NCI-H1092 treated with DMSO at 0.1 percent for 48 hours (cell line): ENCODE measurements around the gene SPRYD4.
"Not testable (repeated sequence)": the region's sequence is repeated elsewhere in the genome, so short reads cannot be mapped to it uniquely, and the experiment has no call there.

Experiments
- DNase-seq: peaks from one replicate; lab custom pipeline; 2025; lab: John Stamatoyannopoulos, UW

Gene SPRYD4

DNA sequence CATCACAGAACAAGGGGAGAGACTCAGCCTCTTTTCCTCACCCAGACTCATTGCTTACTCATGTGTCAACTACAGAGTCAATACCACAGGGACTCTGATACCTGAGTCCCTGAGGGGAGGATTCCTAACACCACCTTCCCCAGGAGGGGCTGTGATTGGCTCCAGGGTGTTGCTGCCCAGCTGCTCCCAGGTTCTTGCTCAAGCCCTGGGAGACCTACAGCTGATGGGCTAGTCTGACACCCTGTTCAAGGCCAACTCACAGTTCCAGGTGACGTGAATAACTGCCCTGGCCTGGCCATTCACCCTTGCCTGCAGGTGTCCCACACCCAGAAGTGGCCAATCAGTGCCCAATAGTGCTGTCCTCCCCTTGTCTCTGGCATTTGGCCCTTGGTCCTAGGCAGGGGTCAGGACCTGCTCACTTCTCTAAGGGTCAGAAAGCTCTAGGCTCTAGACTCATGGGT lies 8.6 kb downstream of the SPRYD4 start:
- DNase-seq: no peak

DNA sequence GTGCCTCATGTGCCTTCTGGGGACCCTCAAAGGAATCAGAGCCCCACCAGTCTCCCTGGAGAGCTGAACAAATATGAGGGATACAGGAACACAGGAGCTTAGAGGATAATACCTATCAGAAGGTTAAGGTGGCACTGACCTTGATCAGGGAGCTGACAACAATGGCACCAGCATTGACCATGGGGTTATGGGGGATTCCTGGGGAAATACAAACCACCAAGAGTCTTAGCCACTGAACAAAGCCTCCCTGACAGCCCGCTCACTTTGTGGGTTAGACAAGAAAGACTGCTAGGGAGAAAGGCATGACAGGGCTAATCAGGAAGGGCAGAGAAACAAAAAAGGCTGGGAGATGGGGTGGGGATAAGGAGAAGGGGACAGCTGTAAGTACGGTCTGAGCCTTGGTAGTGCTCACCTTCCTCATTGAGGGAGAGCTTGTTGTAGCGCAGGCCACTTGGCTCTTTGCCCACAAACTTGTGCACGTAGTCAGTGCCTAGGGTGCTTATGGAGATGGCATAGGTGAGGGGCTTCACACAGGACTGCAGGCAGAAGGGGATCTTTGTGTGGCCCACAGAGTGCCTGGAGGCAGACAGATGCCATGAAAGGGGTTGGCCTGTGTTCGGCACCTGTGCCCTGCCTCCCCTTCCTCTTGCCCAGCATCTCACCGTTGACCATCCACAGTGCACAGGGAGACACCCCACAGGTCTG lies 9.3 kb downstream of the SPRYD4 start:
- DNase-seq: no peak

DNA sequence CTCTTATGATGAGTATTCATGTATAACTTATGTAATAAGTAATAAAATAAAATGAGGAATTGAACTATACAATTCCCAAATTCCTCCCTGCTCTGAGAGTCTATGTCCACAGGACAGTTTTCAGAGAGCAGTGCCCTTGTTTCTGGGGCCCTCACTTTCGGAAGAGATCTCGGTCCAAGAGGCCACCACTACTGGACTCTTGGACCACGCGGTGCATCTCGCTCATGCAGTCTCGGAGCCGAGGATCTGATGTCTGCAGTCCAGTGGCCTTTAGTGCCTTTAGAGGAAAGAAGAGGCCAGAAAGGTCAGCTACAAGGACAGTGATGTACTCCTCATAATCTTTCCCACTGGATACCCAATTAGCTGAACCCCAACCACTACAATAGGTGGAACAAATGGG lies 11.2 kb downstream of the SPRYD4 start:
- DNase-seq: no peak

DNA sequence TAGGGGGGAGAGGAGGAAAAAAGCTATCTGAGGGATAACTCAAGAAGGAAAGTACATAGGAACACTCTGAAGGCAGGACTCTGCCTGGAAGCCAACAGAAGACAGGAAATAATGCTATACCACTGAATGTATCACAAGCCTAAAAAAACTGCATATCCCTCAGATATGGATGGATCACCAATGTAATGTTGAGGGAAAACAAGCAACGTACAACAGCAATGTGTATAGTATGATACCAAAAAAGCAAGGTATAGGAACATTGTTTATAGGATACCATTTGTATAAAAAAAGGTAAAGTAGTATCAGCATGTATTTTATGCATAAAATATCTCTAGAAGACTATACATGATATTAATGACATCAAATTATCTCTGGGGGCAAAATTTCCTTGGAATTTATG lies 16.2 kb downstream of the SPRYD4 start:
- DNase-seq: no peak

DNA sequence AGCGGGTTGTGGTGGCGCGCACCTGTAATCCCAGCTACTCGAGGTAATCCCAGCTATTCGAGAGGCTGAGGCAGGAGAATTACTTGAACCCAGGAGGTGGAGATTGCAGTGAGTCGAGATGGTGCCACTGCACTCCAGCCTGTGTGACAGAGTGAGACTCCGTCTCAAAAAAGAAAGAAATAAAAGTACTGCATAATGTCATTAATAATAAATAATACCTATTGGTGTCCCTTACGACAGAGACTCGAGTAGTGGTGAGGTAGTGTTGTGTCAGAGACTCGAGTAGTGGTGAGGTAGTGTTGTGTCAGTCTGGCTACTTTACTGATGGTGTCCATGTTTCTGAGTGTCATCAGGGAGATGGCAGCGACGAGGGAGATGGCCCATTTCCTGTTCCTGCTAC lies 18.3 kb downstream of the SPRYD4 start:
- DNase-seq: no peak

DNA sequence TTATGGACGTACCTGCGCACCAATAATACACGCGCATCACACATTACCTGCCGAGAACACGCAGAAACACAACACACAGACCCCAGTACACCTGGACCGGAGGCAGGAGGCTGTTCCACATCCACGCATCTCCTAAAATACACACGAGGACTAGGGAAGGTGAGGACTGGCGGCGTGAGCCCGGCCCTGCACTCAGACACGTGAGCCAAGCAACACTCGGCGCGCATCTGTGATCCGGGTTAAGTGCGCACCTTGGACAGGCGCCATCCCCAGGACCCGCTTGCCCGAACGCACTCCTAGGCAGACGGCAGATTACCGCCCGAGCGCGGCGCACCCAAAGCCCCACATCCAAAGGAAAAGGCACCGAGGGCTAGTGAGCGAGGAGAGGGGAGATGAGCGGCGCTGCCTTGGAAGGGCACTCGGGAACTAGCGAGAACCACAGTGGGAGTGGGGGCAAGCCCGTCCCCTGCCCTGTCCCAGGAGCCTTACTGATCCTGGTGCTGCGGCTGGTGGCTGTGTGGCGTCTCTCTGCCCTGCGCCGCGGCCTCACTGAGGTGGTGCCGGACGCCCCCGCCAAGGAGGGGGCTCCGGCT lies 19.2 kb downstream of the SPRYD4 start:
- peak; percentile 30 for DNase-seq

DNA sequence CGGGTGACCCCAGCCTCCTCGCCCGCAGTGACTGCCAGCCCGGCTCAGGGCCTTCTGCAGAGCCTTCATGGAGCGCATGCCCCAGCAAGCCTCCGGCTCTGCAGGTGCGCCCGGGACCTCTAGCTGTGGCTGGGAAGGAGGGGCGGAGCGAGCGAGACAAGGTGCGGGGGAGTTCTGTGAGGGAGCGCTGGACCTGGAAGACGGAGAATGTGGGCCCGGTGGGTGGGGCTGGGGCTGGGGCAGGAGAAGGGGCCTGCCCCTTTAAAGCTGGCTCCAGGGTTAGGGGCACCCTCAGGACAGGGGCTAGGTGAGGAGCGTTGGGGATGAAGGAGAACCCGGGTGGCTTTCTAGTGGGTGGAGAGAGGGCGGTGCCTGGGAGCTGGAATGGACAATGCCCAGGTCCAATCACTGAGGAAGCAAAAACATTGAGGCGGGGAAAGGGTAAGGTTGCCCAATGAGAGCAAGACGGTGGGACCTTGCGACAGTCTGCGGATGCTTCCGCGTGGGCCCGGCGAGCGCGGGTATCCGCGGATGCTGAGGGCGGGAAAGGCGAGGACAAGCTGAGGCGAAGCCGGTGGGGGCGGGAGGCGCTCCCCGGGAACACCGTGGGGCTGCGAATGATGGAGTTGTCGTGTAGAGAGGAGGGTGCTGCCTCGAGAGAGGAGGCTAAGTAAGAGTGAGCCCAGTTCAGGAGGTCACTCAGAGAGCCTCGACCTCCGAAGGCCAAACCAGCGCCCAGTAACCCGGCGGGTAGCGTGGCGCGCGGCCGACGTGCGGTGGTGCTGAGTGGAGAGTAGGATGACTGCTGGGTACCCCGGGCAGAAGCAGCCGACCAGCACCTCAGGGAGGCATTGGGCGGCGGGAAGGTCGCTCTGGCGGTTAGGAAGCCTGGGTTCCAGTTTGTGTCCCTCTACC lies 19.9 kb downstream of the SPRYD4 start, which contains the start of gene GLS2:
TSS of gene GLS2 (minus strand) at position 121 of the 915 bp plus-strand sequence. CDS start at position 78, 43 bp downstream.
- peak; percentile 38 for DNase-seq

DNA sequence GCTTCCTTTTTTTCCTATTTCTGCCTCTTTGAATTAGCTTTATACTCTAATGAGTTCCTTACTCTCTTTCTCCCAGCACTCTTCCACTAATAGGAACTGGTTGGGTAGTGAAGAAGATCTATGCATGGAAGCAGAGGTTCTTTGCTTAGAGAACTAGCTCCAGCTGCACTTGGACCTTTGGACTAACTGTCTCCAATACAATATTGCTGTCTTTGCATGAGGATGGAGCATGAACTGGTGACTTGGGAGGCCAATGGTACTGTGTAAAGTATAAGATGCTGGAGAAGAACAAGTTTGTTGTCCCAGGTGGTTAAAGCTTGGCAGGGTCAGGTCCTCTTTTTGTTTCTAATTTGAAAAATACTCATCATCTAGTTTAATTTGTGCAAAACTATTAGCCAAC lies 22.0 kb downstream of the SPRYD4 start:
- no peak for DNase-seq

DNA sequence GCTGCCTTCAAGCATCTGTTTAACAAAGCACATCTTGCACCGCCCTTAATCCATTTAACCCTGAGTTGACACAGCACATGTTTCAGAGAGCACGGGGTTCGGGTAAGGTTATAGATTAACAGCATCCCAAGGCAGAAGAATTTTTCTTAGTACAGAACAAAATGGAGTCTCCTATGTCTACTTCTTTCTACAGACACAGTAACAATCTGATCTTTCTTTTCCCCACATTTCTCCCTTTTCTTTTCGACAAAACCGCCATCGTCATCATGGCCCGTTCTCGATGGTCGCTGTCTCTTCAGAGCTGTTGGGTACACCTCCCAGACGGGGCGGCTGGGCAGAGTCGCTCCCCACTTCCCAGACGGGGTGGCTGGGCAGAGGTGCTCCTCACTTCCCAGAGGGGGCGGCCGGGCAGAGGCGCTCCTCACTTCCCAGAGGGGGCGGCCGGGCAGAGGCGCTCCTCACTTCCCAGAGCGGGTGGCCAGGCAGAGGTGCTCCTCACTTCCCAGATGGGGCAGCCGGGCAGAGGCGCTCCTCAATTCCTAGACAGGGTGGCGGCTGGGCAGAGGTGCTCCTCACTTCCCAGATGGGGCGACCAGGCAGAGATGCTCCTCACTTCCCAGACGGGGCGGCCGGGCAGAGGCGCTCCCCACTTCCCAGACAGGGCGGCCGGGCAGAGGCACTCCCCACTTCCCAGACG lies 25.2 kb downstream of the SPRYD4 start:
- not testable (repeated sequence) for DNase-seq

DNA sequence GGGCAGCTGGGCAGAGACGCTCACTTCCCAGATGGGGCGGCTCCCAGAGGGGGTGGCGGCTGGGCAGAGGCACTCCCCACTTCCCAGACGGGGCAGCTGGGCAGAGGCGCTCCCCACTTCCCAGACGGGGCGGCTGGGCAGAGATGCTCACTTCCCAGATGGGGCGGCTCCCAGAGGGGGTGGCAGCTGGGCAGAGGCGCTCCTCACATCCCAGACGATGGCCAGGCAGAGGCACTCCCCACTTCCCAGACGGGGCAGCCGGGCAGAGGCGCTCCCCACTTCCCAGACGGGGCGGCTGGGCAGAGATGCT lies 25.7 kb downstream of the SPRYD4 start:
- DNase-seq: not testable (repeated sequence)

DNA sequence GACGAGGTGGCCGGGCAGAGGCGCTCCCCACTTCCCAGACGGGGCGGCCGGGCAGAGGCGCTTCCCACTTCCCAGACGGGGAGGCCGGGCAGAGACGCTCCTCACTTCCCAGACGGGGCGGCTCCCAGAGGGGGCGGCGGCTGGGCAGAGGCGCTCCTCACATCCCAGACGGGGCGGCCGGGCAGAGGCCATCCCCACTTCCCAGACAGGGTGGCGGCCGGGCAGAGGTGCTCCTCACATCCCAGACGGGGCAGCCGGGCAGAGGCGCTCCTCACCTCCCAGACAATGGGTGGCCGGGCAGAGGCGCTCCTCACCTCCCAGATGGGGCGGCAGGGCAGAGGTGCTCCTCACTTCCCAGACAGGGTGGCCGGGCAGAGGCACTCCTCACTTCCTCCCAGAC lies 26.1 kb downstream of the SPRYD4 start:
- DNase-seq: not testable (repeated sequence)

DNA sequence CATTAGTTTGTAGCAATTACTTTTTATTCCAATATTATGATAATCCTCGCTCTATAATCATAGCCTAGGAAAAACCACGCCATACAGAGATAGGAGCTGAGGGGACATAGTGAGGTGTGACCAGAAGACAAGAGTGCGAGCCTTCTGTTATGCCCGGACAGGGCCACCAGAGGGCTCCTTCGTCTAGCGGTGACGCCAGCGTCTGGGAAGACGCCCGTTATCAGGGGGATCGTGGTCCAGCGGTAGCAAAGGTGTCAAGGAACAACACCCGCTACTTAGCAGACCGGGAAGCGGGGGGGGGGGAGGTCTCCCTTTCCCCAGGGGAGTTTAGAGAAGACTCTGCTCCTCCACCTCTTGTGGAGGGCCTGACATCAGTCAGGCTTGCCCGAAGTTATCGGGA lies 28.3 kb downstream of the SPRYD4 start:
- not testable (repeated sequence) for DNase-seq

DNA sequence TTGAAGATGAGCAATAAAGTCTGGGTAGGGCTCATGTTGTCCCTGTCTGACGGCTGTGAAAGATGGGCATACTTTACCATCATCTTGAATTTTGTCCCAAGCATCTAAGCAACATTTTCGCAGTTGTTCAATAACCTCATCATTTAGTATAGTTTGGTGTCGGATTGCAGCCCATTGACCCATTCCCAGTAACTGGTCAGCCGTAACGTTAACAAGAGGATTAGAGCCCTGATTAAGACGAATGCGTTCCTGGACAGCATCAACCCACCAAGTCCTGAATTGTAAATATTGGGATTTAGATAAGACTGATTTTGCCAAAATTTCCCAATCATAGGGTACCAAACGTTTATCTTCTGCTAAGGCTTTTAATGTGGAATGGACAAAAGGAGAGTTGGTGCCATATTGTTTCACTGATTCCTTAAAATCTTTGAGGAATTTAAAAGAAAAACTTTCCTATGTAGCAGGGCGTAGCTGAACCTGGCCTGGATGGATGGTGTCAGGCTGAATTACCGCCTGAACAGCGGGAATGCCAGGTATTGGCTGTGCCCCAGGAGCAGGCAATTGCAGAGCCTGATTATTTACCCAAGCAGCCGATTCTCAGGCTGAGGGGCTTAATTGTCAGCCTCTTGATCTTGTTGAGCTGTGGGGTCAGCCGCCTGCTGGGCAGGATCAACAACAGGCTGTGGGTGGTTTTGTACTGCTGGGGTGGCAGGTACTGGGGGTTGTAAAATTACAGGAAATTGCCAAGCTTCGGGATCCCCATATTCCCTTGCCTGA lies 29.9 kb downstream of the SPRYD4 start:
- DNase-seq: peak; percentile 59

DNA sequence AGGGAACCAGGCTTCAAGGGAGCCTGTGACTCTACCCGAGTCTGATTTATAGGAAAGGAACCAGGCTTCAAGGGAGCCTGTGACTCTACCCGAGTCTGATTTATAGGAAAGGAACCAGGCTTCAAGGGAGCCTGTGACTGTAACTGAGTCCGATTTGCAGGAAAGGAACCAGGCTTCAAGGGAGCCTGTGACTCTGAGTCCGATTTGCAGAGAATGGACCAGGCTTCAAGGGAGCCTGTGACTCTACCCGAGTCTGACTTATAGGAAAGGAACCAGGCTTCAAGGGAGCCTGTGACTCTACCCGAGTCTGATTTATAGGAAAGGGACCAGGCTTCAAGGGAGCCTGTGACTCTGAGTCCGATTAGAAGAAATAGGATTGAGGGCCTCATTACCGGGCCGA lies 31.1 kb downstream of the SPRYD4 start:
- not testable (repeated sequence) for DNase-seq

DNA sequence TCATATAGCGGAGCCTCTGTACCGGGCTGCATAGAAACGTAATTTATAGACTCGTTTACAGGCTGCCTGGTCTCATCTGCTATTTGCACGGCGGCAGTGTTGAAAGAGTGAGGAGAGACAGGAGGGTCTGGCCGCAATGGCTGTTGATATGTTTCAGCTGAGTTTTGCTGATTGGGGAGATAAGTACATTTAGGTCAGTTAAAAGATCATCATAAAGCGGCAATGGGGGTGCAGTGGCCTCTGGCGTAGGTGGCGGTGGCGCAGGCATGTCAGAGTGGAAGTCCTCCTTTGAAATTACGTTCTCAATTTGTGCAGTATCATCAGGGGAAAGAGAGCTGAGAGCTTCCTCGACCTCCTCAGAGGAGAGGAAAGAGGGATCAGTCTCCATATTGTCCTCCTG lies 31.5 kb downstream of the SPRYD4 start:
- DNase-seq: not testable (repeated sequence)

DNA sequence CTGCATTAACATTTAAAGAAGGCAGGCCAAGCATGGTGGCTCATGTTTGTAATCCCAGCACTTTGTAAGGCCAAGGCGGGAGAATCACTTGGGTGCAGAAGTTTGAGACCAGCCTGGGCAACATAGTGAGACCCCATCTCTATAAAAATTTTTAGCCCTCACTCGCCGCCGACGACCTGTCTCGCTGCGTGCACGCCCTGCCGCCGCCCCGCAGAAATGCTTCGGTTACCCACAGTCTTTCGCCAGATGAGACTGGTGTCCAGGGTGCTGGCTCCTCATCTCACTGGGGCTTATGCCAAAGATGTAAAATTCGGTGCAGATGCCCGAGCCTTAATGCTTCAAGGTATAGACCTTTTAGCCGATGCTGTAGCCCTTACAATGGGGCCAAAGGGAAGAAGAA lies 42.4 kb downstream of the SPRYD4 start:
- DNase-seq: no peak

DNA sequence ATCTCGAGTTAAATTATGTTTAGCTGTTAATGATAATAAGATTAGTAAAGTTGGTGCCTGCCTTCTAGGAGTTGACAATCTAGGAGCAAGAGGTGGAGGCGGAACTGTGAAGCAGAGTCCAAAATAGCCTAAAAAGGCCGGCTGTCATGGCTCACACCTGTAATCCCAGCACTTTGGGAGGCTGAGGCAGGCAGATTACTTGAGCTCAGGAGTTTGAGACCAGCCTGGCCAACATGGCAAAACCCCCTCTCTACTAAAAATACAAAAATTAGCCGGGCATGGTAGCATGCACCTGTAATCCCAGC lies 45.6 kb downstream of the SPRYD4 start:
- DNase-seq: not testable (repeated sequence)

DNA sequence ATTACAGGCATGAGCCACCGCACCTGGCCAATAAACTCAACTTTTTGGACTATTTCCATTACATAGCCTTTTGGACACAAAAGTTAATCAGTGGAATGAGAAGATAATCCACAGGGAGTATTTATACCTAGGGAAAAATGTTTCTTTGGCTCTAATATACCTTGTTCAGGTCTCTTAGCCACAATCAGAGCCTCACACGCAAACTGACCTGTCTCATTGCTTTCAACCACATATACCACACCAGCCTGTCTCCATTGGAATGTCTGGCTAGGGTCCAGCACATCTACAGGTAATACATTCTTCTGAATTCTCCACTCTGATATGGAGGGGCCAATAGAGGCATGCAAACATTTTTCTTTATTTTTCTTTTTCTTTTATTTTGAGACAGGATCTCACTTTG lies 49.5 kb downstream of the SPRYD4 start:
- DNase-seq: no peak

DNA sequence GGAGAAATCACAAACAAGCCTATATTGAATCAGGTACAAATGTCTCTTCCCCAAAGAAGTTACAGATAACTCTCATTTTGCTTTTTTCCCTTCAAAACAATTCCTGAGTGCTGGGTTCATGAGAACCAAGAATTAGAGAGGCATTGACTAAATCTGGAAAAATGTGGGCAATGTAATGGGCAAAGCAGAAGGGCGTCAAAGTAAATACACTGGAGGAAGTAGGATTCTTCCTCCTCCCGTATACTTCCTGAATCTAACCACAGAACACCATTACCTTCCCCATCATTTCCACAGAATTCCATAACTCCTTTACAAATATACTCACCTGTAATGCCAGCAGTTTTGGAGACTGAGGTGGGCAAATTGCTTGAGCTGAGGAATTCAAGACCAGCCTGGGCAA lies 50.2 kb downstream of the SPRYD4 start:
- no peak for DNase-seq

DNA sequence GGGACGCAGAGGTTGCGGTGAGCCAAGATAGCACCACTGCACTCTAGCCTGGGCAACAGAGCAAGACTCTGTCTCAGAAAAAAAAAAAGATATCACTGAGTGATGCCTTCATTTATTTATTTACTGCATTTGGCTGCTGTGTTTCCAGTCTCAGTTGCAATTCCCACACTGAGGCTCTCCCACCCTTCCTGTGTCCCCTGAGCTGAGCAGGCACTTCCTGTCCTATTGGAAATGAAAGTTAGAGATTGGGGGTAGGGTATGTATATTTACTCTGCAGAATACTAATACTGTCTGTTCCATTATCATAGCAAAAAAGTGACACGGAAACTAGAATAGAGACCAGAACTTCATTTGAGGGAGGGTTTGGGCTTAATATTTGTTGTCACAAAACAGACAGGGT lies 51.7 kb downstream of the SPRYD4 start:
- DNase-seq: no peak

DNA sequence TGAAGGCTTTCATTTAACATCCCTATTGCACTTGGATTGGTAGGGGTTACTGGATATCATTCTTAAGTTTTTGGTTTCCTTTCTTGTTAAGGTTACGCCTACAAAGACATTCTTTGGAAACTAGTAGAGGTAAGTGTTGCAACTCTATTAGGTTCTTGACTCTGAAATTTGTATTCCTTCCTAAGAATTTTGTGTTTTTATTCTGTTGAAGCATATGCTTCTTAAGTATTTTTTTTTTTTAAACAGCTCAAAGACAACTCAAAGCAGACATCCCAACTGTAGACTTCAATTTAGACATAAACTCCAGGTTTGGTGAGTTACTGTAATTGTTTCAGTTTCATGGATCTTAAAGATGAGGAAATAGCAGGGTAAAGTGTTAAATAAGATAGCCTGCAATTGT lies 52.1 kb downstream of the SPRYD4 start:
- DNase-seq: no peak

DNA sequence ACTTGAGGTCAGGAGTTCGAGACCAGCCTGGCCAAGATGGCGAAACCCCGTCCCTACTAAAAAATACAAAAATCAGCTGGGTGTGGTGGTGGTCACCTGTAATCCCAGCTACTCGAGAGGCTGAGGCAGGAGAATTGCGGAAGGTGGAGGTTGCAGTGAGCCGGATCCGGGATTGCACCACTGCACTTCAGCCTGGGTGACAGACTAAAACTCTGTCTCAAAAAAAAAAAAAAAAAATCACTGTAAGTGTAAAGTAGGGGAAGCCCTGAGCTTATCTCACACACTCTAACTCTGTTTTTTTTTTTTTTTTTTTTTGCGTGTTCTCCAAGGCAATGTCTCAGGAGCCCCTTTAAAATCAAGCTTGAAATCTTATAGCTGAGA lies 52.8 kb downstream of the SPRYD4 start:
- DNase-seq: no peak
